Upper lobe of left lung (tissue), 6 donors: Measurements from ENCODE around the gene HES4. TPM values are rescaled to one million over a fixed set of nuclear protein-coding genes. Genes with fewer than 3 reads are reported as not detected.

ENCODE experiments used
- ATAC-seq, 2 donors: fragments of 200-7000 bp; cut with Tn5 transposase; one replicate each; pipeline ENCODE4 v1.9.1; 2022; ENCODE audit warnings: mild to moderate bottlenecking in 2 of 2, moderate library complexity in 2 of 2; ENCODE audit not compliant: low FRiP score in 2 of 2
- DNase-seq, 2 donors: peaks; one replicate each; pipeline ENCODE4 v3.0.0-alpha.2; 2019 to 2020
- H3K27ac ChIP-seq, 4 donors: fragments of 200-600 bp; sonication (generic); one replicate each; pipeline ENCODE4 v1.5.1; 2016 to 2019
- H3K27me3 ChIP-seq, 4 donors: fragments of 200-600 bp; sonication (generic); one replicate each; pipeline ENCODE4 v1.5.1; 2017 to 2019
- H3K36me3 ChIP-seq, 4 donors: fragments of 200-600 bp; sonication (generic); one replicate each; pipeline ENCODE4 v1.5.1; 2016 to 2019
- H3K4me1 ChIP-seq, 4 donors: fragments of 200-600 bp; sonication (generic); one replicate each; pipeline ENCODE4 v1.5.1; 2018 to 2019
- H3K4me3 ChIP-seq, 4 donors: fragments of 200-600 bp; sonication (generic); one replicate each; pipeline ENCODE4 v1.5.1; 2017 to 2019; ENCODE audit warnings: mild to moderate bottlenecking in 2 of 4, moderate library complexity in 1 of 4
- H3K9me3 ChIP-seq, 4 donors: fragments of 200-600 bp; sonication (generic); one replicate each; pipeline ENCODE4 v1.5.1; 2018 to 2019
- EP300 ChIP-seq, 4 donors: sonication (generic); formaldehyde crosslinking; IDR thresholded peaks; one replicate each; pipeline ENCODE4 v1.5.1; 2017; ENCODE audit warnings: antibody characterized with exemption in 4 of 4, control low read depth in 2 of 4
- POLR2A ChIP-seq, 4 donors: fragments of 450-650 bp; IDR thresholded peaks; one replicate each; pipeline ENCODE4 v1.5.1; 2016 to 2017; ENCODE audit warnings: antibody characterized with exemption in 4 of 4, mild to moderate bottlenecking in 2 of 4
- POLR2AphosphoS5 ChIP-seq, 2 donors: sonication (generic); formaldehyde crosslinking; IDR thresholded peaks; one replicate each; pipeline ENCODE4 v1.5.1; 2017; ENCODE audit warnings: antibody characterized with exemption in 2 of 2
- WGBS, 2 donors: methylation state at CpG; one replicate each; pipeline ENCODE4 v1.1.5; 2017 to 2018; 5-methylcytosine and 5-hydroxymethylcytosine counted together
- total RNA-seq, 6 donors: library from RNA; depleted of rRNA in 4 of 6; stranded (reverse); fragments of >200 nt in 4 of 6; gene quantifications; one replicate each; pipeline versions ENCODE4 v1.1.0 to v1.2.1, GENCODE V29; 2016 to 2021
- TF ChIP-seq, protein P1 (sequence below), 6 experiments: fragments of 450-650 bp in 4 of 6; fragments of 200-600 bp in 2 of 6; sonication (generic) in 2 of 6; IDR thresholded peaks; one replicate each; pipeline ENCODE4 v1.5.1; 2016 to 2019; ENCODE audit warnings: antibody characterized with exemption in 6 of 6
- donor health status: DM: no; HTN: no; CAD: no; lungs with moderate emphysema.
- donor health status: DM: no; HTN: yes; CAD: no; lungs with severe emphysema.

Gene HES4
- total RNA-seq, 6 donors from 2014 or later = 26.5 to 55.0 (median 35.0) TPM

DNA sequence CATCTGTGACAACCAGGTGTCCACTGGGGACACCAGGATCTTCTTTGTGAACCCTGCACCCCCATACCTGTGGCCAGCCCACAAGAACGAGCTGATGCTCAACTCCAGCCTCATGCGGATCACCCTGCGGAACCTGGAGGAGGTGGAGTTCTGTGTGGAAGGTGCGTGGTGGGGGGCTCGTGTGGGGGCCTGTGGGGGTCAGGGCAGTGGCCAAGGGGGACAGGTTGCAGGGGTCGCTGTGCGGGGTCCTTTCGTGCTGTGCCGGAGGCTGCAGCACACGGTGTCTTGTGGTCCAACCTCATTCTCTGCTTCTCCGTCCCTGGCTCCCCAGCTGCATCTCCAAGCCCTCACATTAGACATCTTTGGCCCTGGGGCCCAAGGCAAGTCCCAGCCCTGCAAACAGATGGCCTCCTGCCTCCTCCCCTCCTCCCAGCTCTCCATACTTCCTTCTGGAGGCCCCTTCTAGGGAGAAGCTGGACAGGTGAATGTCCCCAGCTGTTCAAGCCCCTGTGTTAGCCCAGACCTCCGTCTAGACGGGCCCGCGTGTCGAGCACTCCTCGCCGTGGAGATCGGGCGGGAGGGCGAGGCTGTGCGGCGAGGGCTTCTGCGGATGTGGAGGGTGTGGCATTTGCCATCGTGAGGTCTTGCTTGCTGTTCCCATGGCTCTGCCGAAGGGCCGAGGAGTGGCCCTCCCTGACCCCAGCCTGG, 22.6 kb upstream of the HES4 start:
- peaks cover 42 to 77% (median 49%) of the 10 kb centered on the region in 4 donors for H3K4me1 ChIP-seq
- H3K9me3 ChIP-seq = no peaks in the 10 kb centered on the region
- 79 to 90% methylated on average over 16 to 27 of the region's 27 CpGs for WGBS, 2 donors
- TF ChIP-seq EP300 (IDR thresholded peaks at IDR 0.05) (no peak), POLR2A (IDR thresholded peaks at IDR 0.05) (no peak), POLR2AphosphoS5 (IDR thresholded peaks at IDR 0.05) (no peak)
- TF ChIP-seq, protein P1, sequence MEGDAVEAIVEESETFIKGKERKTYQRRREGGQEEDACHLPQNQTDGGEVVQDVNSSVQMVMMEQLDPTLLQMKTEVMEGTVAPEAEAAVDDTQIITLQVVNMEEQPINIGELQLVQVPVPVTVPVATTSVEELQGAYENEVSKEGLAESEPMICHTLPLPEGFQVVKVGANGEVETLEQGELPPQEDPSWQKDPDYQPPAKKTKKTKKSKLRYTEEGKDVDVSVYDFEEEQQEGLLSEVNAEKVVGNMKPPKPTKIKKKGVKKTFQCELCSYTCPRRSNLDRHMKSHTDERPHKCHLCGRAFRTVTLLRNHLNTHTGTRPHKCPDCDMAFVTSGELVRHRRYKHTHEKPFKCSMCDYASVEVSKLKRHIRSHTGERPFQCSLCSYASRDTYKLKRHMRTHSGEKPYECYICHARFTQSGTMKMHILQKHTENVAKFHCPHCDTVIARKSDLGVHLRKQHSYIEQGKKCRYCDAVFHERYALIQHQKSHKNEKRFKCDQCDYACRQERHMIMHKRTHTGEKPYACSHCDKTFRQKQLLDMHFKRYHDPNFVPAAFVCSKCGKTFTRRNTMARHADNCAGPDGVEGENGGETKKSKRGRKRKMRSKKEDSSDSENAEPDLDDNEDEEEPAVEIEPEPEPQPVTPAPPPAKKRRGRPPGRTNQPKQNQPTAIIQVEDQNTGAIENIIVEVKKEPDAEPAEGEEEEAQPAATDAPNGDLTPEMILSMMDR (IDR thresholded peaks at IDR 0.05) = no peak
- no peak overlapping the region for H3K4me3 ChIP-seq
- no peak for ATAC-seq
- H3K27ac ChIP-seq = peak overlapping the region in 1 of 4 donors; percentile 97
- H3K27me3 ChIP-seq = peaks cover 0 to 14% (median 0%) of the 10 kb centered on the region in 4 donors
- no peaks in the 10 kb centered on the region for H3K36me3 ChIP-seq
- DNase-seq = peak in 1 of 2 donors; percentile 71

DNA sequence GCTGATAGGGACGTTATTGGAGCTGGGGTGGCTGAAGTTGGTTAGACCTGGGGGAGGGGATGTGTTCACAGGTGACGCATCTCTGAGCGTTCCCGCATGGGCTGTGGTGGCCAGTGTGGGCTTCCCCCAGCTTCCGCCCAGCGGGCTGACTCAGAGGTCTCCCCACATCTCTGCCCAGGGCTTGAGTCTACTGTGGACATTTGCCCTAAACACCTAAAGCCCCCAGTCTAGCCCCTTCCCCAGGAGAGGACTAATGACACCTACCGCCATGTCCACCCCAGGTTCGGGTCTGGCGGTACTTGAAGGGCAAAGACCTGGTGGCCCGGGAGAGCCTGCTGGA, 22.0 kb upstream of the HES4 start:
- Histone ChIP-seq H3K9me3 (no peaks in the 10 kb centered on the region), H3K27ac (peak overlapping the region in 2 of 4 donors; percentile 90 to 97), H3K4me3 (no peak overlapping the region), H3K4me1 (peaks cover 42 to 74% (median 49%) of the 10 kb centered on the region in 4 donors), H3K27me3 (peaks cover 0 to 14% (median 0%) of the 10 kb centered on the region in 4 donors), H3K36me3 (no peaks in the 10 kb centered on the region)
- ATAC-seq (no peak), DNase-seq (peak in 1 of 2 donors; percentile 58)
- TF ChIP-seq POLR2AphosphoS5 (IDR thresholded peaks at IDR 0.05) (no peak), EP300 (IDR thresholded peaks at IDR 0.05) (no peak)
- TF ChIP-seq, protein P1 (IDR thresholded peaks at IDR 0.05) = no peak
- WGBS, 2 donors = 87 to 89% methylated on average over 10 of the region's 10 CpGs

DNA sequence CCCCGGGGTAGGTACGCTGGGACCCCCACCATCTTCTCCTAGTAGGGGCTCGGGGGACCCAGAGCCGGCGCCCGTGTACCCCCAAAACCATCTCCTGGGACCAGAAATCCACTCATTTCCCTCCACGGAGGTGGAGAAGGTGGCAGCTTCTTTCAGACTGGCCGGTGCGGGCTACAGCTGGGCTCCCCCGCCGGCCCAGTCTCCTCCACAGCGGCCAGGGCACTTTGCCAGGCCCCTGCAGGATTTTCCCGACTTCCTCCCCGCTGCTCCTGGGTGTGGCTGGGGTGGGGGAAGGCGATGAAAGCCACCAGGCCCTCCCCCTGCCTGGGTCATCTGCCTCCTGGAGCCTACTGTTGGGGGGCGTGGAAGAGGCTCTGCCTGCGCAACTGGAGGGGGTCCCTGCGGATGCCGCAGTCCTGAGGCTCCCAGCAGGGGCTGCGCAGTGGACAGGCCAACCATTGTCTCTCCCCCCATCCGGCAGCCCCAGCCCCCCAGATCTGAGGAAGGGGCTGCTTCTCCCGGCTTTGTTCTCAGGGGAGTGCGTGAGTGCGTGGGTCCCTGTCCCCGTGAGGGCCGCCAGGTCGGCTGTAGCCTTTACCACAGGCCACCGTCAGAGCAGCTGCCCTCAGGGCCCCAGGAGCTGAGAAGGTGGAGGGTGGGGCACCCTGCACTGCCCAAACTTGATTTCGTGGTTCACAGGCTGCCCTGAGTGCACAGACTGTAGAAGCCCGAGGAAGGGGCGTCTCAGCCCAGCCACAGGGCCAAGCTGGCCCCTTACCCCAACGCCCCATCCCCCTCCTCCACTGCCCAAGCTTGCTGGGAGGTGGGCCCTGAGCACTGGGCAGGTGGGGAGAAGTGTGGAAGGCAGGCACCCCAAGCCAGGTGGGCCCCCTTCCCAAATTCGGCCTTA, 21.4 kb upstream of the HES4 start:
- Histone ChIP-seq H3K27me3 (peaks cover 0 to 14% (median 0%) of the 10 kb centered on the region in 4 donors), H3K9me3 (no peaks in the 10 kb centered on the region), H3K36me3 (no peaks in the 10 kb centered on the region), H3K4me1 (peaks cover 42 to 68% (median 49%) of the 10 kb centered on the region in 4 donors), H3K27ac (peak overlapping the region in 3 of 4 donors; percentile 90 to 97 (median 92)), H3K4me3 (peak overlapping the region; percentile 51 to 94 (median 88))
- DNase-seq (peak; percentile 76 to 84), ATAC-seq (peak; percentile 34 to 41)
- 21 to 28% methylated on average over 14 to 28 of the region's 33 CpGs for WGBS, 2 donors
- TF ChIP-seq EP300 (IDR thresholded peaks at IDR 0.05) (no peak), POLR2AphosphoS5 (IDR thresholded peaks at IDR 0.05) (peak in 1 of 2 donors; percentile 24), POLR2A (IDR thresholded peaks at IDR 0.05) (no peak)
- TF ChIP-seq, protein P1 (IDR thresholded peaks at IDR 0.05) = no peak

DNA sequence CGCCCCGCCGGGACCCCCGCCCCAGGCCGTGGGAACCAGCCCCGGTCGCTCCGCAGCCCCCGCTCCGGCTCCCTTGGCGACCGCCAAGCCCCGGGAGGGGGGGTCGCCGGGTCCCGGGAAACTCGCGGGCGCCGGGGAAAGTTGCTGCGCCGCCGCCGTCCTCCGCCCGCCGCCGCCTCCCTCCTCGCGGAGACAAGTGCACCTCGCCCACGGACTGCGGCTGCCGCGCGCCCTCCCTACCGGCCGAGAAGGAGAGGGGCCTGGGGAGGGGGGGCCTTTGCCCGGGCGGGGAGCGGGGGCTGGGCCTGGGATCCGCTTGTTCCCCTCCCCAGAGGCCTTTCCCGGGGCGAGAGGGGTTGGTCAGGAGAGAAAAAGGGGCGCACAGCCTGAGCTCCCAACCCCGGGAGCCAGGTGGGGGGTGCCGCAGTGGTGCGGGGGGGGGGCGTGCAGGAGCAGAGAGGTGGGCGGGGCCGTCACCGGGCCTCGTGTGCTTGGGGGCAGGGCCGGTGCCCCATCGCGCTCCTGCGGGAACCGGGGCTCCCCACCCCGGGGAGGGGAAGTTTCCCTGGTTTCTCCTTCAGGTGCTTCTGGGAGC, 20.6 kb upstream of the HES4 start:
- no peaks in the 10 kb centered on the region for H3K9me3 ChIP-seq
- DNase-seq (peak in 1 of 2 donors; percentile 90), ATAC-seq (no peak)
- TF ChIP-seq POLR2AphosphoS5 (IDR thresholded peaks at IDR 0.05) (no peak), POLR2A (IDR thresholded peaks at IDR 0.05) (no peak), EP300 (IDR thresholded peaks at IDR 0.05) (no peak)
- TF ChIP-seq, protein P1 (IDR thresholded peaks at IDR 0.05) = no peak
- peaks cover 36 to 60% (median 45%) of the 10 kb centered on the region in 4 donors for H3K4me1 ChIP-seq
- H3K27me3 ChIP-seq = peaks cover 0 to 14% (median 0%) of the 10 kb centered on the region in 4 donors
- H3K4me3 ChIP-seq = peak overlapping the region; percentile 51 to 94 (median 88)
- 0 to 2% methylated on average over 8 to 18 of the region's 59 CpGs for WGBS, 2 donors
- H3K27ac ChIP-seq = peak overlapping the region; percentile 85 to 97 (median 91)
- H3K36me3 ChIP-seq = no peaks in the 10 kb centered on the region
